ENCODE results near the gene RHBDL1. TPM values are rescaled to one million over a fixed set of nuclear protein-coding genes. Genes with fewer than 3 reads are reported as not detected.

RHBDL1 gene
- total RNA-seq, 2 experiments from 2014 or later, result 0.48 to 0.63 TPM

DNA sequence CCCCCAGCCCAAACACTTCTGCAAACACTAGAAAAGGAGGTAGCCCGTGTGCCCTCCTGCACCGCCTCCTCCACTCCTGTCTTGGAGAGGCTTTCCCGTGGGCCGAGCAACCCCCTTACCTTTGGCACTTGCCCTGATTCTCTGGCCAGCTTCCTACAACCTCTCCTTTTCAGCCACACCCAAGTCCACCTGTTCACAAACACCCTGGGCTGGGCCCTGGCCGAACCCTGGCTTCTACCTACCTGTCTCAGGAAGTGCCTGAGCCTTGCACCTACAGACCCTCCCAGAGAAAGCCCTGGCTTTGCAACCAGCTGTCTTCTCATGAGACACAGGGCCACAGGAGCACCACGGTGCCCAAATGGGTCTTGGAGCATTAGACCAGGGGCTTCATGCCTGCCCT, 43.5 kb downstream of the RHBDL1 start:
- ChIA-PET POLR2A (interaction anchor here (3.9 kb wide), 1 partner anchor 12 kb away, joined by 15 read pairs; no protein-coding TSS in a partner anchor), CTCF (interaction anchor here (1.3 to 3.2 kb wide), 4 partner anchors 17 to 93 kb away, joined by 3 to 17 read pairs (median 9); no protein-coding TSS in a partner anchor)

GRCh38 chr16:719815-720446, 44.5 kb downstream of the RHBDL1 start:
- CTCF ChIA-PET, result interaction anchor here (0.7 to 3.2 kb wide), 11 partner anchors 9 to 92 kb away, joined by 3 to 17 read pairs (median 4); partner anchors contain the start of gene CIAO3
- POLR2A ChIA-PET, result interaction anchor here (0.6 to 3.9 kb wide), 6 partner anchors 11 to 63 kb away, joined by 3 to 15 read pairs (median 3); partner anchors contain the start of genes CIAO3 and RHOT2

GRCh38 chr16:720447-720989, 45.0 kb downstream of the RHBDL1 start:
- POLR2A ChIA-PET, result interaction anchor here (0.6 to 3.9 kb wide), 9 partner anchors 10 to 86 kb away, joined by 3 to 15 read pairs (median 3); partner anchors contain the start of genes CIAO3 and RHOT2

DNA sequence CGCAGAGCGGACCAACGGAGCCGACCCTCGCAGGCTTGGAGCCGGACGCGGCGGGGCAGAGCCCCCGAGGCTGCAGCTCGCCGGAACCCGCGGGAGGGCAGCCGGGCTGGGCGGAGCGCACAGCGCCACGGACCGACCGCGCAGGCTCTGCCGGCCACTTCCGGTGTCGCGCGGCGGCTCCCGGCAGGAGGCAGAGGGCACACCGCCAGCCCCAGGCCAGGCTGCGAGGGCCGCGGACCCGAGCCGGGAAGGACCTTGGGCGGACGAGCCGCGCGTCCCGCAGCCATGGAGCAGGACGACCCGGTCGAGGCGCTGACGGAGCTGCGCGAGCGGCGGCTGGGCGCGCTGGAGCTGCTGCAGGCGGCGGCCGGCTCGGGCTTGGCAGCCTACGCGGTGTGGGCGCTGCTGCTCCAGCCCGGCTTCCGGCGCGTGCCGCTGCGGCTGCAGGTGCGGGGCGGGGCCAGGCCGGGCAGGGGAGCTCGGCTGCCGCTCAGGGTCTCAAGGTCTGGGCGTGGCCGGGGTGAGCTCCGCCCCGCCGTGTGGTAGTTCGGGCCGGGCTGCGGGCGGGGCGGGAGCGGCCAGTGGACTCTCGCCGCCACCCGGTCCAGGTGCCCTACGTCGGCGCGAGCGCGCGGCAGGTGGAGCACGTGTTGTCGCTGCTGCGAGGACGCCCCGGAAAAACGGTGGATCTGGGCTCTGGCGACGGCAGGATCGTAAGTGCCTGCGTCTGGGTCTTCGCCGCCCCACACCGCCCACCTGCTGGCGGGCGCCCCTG, 45.7 kb downstream of the RHBDL1 start, which contains the start of gene ANTKMT:
TSS of gene ANTKMT (plus strand) at position 157 of the 775 bp plus-strand sequence. CDS start at position 286, 129 bp downstream.
- CTCF ChIA-PET, result interaction anchor here (0.8 to 3.2 kb wide), 11 partner anchors 9 to 64 kb away, joined by 3 to 17 read pairs (median 5); partner anchors contain the start of gene RHBDL1
- POLR2A ChIA-PET, result interaction anchor here (0.9 to 3.9 kb wide), 7 partner anchors 9 to 85 kb away, joined by 3 to 15 read pairs (median 3); partner anchors contain the start of gene CIAO3

More at GRCh38 chr16:720447-720989, 45.0 kb downstream of the RHBDL1 start:
- CTCF ChIA-PET, result interaction anchor here (0.7 to 3.2 kb wide), 14 partner anchors 8 to 92 kb away, joined by 3 to 17 read pairs (median 4); partner anchors contain the start of genes CIAO3 and RHBDL1

GRCh38 chr16:721765-722540, 46.5 kb downstream of the RHBDL1 start:
- POLR2A ChIA-PET, result interaction anchor here (1.0 to 3.9 kb wide), 6 partner anchors 9 to 85 kb away, joined by 3 to 15 read pairs (median 4); partner anchors contain the start of gene CIAO3
- CTCF ChIA-PET, result interaction anchor here (0.8 to 3.2 kb wide), 8 partner anchors 8 to 63 kb away, joined by 3 to 15 read pairs (median 4); no protein-coding TSS in a partner anchor

GRCh38 chr16:722835-723633, 47.6 kb downstream of the RHBDL1 start:
- POLR2A ChIA-PET, result interaction anchor here (1.0 kb wide), 2 partner anchors 13 to 18 kb away, joined by 3 read pairs; partner anchors contain the start of gene CIAO3
- CTCF ChIA-PET, result interaction anchor here (0.6 to 1.9 kb wide), 3 partner anchors 11 to 139 kb away, joined by 3 to 5 read pairs (median 4); no protein-coding TSS in a partner anchor

DNA sequence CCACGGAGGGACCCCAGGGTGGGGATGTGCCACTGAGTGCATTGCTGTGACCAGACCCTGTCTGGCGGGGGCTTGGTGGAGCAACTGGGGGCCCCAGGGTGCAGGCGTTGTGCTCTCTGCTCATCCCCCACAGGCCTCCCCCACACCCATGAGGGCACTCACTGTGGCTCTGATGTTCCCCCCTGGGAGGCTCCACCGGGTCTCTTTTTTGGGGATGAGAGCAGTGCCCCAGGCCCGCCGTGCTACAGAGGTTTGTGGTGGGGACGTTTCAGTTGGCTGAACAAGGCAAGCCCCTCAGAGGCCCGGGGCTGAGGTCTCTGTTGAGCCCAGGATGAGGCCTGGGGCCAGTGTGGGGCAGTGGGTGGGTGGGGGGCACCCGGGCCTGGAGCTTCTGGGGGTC, 48.2 kb downstream of the RHBDL1 start:
- ChIA-PET POLR2A (interaction anchor here (1.0 kb wide), 1 partner anchor 12 kb away, joined by 3 read pairs; no protein-coding TSS in a partner anchor), CTCF (interaction anchor here (3.1 kb wide), 1 partner anchor 10 kb away, joined by 26 read pairs; the partner anchor contains the start of gene METRN)

GRCh38 chr16:724188-725040, 48.9 kb downstream of the RHBDL1 start:
- CTCF ChIA-PET, result interaction anchor here (0.7 to 3.1 kb wide), 3 partner anchors 10 to 89 kb away, joined by 3 to 26 read pairs (median 3); partner anchors contain the start of genes METRN and WDR24
- POLR2A ChIA-PET, result no interaction called here

- CTCF ChIA-PET, result interaction anchor here (0.7 to 3.1 kb wide), 4 partner anchors 10 to 89 kb away, joined by 3 to 26 read pairs (median 4); partner anchors contain the start of genes METRN and WDR24
- POLR2A ChIA-PET, result interaction anchor here (1.2 kb wide), 1 partner anchor 11 kb away, joined by 7 read pairs; no protein-coding TSS in a partner anchor
Measured at GRCh38 chr16:725041-725376, 49.5 kb downstream of the RHBDL1 start.

DNA sequence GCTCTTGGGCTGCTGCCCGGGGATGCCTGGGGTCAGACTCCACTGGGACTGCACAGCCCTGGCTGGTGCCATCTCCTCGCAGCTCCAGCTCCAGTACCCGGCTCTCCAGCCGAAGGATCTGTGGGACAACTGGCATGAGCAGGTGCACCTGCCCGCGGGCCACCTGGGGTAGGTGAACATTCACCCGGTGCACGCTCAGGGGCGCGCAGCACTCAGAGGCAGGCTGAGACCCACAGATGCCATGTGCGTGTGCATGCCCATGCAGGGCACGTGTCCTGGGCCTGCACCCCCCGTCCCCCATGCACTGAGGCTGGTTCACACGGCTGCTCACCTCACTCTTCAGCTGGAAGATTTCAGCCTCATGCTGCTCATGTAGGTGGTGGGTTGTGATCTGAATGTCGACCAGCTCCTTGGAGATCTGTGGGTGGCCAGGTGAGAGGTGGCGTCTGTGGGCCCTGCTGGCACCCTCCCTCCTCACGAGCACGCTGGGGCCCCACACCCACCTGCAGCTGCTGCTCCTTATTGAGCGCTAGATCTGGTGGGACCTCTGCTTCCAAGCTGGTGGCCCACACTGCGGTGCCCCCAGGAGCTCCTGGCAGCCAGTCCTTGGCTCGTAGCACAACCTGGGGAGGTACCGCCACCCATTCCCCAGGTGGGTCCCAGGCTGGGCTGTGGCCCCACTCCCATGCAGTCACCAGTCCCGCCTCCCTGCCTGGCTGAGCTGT, 50.2 kb downstream of the RHBDL1 start:
- CTCF ChIA-PET, result interaction anchor here (0.9 to 3.1 kb wide), 4 partner anchors 10 to 57 kb away, joined by 3 to 26 read pairs (median 10); partner anchors contain the start of genes CIAO3, METRN and RHOT2
- POLR2A ChIA-PET, result interaction anchor here (0.7 to 1.2 kb wide), 3 partner anchors 10 to 78 kb away, joined by 3 to 7 read pairs (median 3); partner anchors contain the start of gene RPUSD1

- ChIA-PET POLR2A (interaction anchor here (1.0 to 1.2 kb wide), 2 partner anchors 10 to 62 kb away, joined by 3 to 7 read pairs; partner anchors contain the start of gene RPUSD1), CTCF (interaction anchor here (1.4 to 3.1 kb wide), 4 partner anchors 9 to 58 kb away, joined by 3 to 26 read pairs (median 9); partner anchors contain the start of genes CIAO3, METRN and RHOT2)
Measured at GRCh38 chr16:726188-726437, 50.6 kb downstream of the RHBDL1 start.

DNA sequence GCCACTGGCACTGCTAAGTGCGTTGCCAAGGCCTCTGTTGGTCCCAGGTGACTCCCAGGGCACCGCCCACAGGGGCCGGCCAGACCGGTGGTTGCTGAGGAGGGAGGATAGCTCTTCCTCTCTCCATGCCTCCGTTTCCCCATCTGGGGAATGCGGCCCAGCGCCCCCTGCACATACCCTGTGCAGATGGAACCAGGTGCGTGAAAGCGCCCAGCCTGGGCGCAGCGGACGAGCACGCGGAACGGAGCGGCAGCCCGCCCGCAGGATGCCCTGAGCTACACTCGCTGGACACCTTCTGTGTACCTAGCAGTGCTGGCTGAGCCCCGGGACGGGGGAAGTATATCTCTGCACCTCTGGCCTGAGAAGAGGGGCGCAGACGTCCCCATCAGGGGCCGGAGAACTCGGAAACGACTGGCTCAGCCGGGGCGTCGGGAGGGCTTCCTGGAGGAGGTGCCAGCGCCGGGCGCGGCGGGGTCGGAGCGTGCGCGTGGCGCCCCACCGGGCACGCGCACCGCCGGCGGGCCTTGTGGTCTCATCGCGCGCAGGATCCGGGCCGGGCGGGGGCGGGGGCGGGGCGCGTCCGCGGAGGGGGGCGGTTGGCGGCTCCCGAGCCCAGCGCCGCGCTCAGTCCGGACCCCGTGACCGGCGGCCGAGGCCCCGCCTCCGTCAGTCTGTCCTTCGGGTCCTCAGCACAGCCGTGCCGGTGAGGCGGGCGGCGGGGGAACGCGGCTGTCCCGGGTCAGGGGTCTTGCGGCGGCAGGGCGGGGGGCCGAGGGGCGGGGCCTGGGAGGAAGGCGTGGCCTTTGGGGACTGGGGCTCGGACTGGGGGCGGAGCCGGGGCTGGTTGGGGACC, 51.2 kb downstream of the RHBDL1 start, which contains the start of the genes CCDC78 and HAGHL:
TSS of gene CCDC78 (minus strand) at position 6 of the 853 bp plus-strand sequence. CDS start 76 bp downstream, outside the sequence.
TSS of gene HAGHL (plus strand) at position 669 of the 853 bp plus-strand sequence. CDS start 404 bp downstream, outside the sequence.
- ChIA-PET CTCF (interaction anchor here (1.2 to 3.1 kb wide), 5 partner anchors 9 to 58 kb away, joined by 3 to 26 read pairs (median 3); partner anchors contain the start of genes CIAO3, METRN and RHOT2), POLR2A (interaction anchor here (1.0 to 1.2 kb wide), 2 partner anchors 9 to 61 kb away, joined by 3 to 7 read pairs; partner anchors contain the start of gene RPUSD1)

DNA sequence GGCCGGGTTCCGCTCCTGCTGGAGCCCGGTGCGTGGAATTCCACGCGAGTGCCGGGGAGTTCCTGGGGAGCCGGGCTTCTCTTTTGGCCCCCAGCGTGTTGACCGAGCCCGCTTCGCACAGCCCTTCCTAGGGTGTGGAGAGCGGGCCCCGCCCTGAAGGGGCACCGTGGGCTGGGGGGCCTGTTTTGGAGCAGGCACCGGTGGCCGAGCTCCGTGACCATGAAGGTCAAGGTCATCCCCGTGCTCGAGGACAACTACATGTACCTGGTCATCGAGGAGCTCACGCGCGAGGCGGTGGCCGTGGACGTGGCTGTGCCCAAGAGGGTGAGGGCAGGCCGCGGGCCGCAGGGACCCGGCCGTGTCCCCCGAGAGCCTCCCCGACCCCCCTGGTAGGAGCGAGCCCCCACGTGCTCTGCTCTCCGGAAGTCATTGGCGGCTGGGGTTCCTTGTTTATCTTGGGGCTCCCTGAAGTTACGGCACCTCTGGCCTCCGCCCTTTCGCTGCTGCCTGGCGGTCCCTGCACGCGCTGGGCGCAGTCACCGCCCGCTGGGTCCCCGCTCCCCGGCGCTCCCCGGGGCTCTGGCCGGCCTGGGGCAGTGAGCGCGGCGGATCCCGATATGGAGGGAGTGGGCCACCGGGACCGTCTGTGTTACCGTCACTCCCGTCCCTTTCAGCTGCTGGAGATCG, 52.0 kb downstream of the RHBDL1 start:
- POLR2A ChIA-PET, result interaction anchor here (0.9 to 1.5 kb wide), 2 partner anchors 9 to 32 kb away, joined by 3 to 7 read pairs; no protein-coding TSS in a partner anchor

More for the DNA sequence above, 52.0 kb downstream of the RHBDL1 start:
- CTCF ChIA-PET, result interaction anchor here (1.1 to 3.0 kb wide), 5 partner anchors 8 to 58 kb away, joined by 3 to 15 read pairs (median 3); partner anchors contain the start of gene CIAO3

Measured in activated CD8-positive, alpha-beta memory T cell treated with anti-CD3 and anti-CD28 coated beads for 36 hours (primary cell).